HEK293 (cell line): Measurements from ENCODE around the gene TTC1.

Experiments used
- CTCF ChIA-PET: fragments of 350-600 bp; formaldehyde crosslinking; extraction: SDS; loops from one replicate; lab custom pipeline; 2021; ENCODE audit warnings: antibody characterized with exemption; lab: Yijun Ruan, JAX
- POLR2A ChIA-PET: fragments of 300-600 bp; formaldehyde crosslinking; extraction: SDS; loops from one replicate; lab custom pipeline; 2020; ENCODE audit warnings: antibody characterized with exemption, inconsistent platforms; lab: Yijun Ruan, JAX
- H3K27ac ChIP-seq: fragments of 200-500 bp; sonication (Bioruptor generic); 2 replicates; pipeline ENCODE4 v1.5.1; 2014; ENCODE audit warnings: low read depth, low read length, control low read depth, inconsistent platforms; ENCODE audit errors: extremely low read depth
- H3K36me3 ChIP-seq, 2 experiments: fragments of 200-500 bp in 1 of 2; sonication (Bioruptor generic) in 1 of 2; 1 replicate in 1 of 2; 2 replicates in 1 of 2; pipeline ENCODE4 v1.5.1; 2014 to 2017; ENCODE audit warnings: inconsistent platforms in 2 of 2, low read length in 2 of 2; ENCODE audit not compliant: control insufficient read depth in 2 of 2, insufficient read depth in 1 of 2
- H3K4me1 ChIP-seq: fragments of 200-500 bp; sonication (Bioruptor generic); 2 replicates; pipeline ENCODE4 v1.5.1; 2014; ENCODE audit warnings: mild to moderate bottlenecking, low read length, inconsistent platforms; ENCODE audit not compliant: control insufficient read depth, insufficient read depth
- H3K4me3 ChIP-seq: 2 replicates; pipeline ENCODE4 v1.5.1; 2011; ENCODE audit warnings: low read depth, mild to moderate bottlenecking, control low read depth, low read length, moderate library complexity
- H3K9me3 ChIP-seq: fragments of 200-500 bp; sonication (Bioruptor generic); 2 replicates; pipeline ENCODE4 v1.5.1; 2014; ENCODE audit warnings: low read depth, low read length, inconsistent platforms; ENCODE audit not compliant: control insufficient read depth, insufficient read depth
- BCL11A ChIP-seq: fragments of 450-650 bp; formaldehyde crosslinking; IDR thresholded peaks from 2 replicates; pipeline ENCODE4 v1.5.1; 2016; ENCODE audit warnings: low read depth, missing biosample characterization, missing genetic modification characterization
- GLI2 ChIP-seq: fragments of 450-650 bp; formaldehyde crosslinking; IDR thresholded peaks from 2 replicates; pipeline ENCODE4; 2017; ENCODE audit warnings: missing biosample characterization, missing genetic modification characterization, low read depth, borderline replicate concordance
- MZF1 ChIP-seq: fragments of 450-650 bp; formaldehyde crosslinking; IDR thresholded peaks from 2 replicates; pipeline ENCODE4 v1.5.1; 2017; ENCODE audit warnings: missing biosample characterization, missing genetic modification characterization, borderline replicate concordance
- PRDM6 ChIP-seq: fragments of 450-650 bp; formaldehyde crosslinking; IDR thresholded peaks from 2 replicates; pipeline ENCODE4 v1.5.1; 2017; ENCODE audit warnings: missing biosample characterization, missing genetic modification characterization
- ZNF138 ChIP-seq: fragments of 450-650 bp; formaldehyde crosslinking; IDR thresholded peaks from 2 replicates; pipeline ENCODE4 v1.5.1; 2016; ENCODE audit warnings: missing biosample characterization, missing genetic modification characterization, borderline replicate concordance
- ZNF140 ChIP-seq: fragments of 450-650 bp; formaldehyde crosslinking; IDR thresholded peaks from 2 replicates; pipeline ENCODE4 v1.5.1; 2016; ENCODE audit warnings: missing biosample characterization, missing genetic modification characterization
- ZNF175 ChIP-seq: fragments of 450-650 bp; formaldehyde crosslinking; IDR thresholded peaks from 2 replicates; pipeline ENCODE4 v1.5.1; 2016; ENCODE audit warnings: missing biosample characterization, missing genetic modification characterization
- ZNF2 ChIP-seq: fragments of 450-650 bp; formaldehyde crosslinking; IDR thresholded peaks from 2 replicates; pipeline ENCODE4 v1.5.1; 2016; ENCODE audit warnings: missing biosample characterization, missing genetic modification characterization
- ZNF248 ChIP-seq: fragments of 450-650 bp; formaldehyde crosslinking; IDR thresholded peaks from 2 replicates; pipeline ENCODE4 v1.5.1; 2017; ENCODE audit warnings: missing biosample characterization, missing genetic modification characterization
- ZNF391 ChIP-seq: fragments of 450-650 bp; formaldehyde crosslinking; IDR thresholded peaks from 2 replicates; pipeline ENCODE4 v1.5.1; 2016; ENCODE audit warnings: low read depth, missing biosample characterization, missing genetic modification characterization, borderline replicate concordance
- ZNF501 ChIP-seq: fragments of 450-650 bp; formaldehyde crosslinking; IDR thresholded peaks from 2 replicates; pipeline ENCODE4 v1.5.1; 2016; ENCODE audit warnings: missing biosample characterization, missing genetic modification characterization
- ZNF544 ChIP-seq: fragments of 450-650 bp; formaldehyde crosslinking; IDR thresholded peaks from 2 replicates; pipeline ENCODE4 v1.5.0; 2017; ENCODE audit warnings: missing biosample characterization, missing genetic modification characterization
- ZNF596 ChIP-seq: fragments of 450-650 bp; IDR thresholded peaks from 2 replicates; pipeline ENCODE4 v1.5.0; 2018; ENCODE audit warnings: missing biosample characterization, mild to moderate bottlenecking, missing genetic modification characterization, moderate library complexity
- ZNF660 ChIP-seq: fragments of 450-650 bp; IDR thresholded peaks from 2 replicates; pipeline ENCODE4 v1.5.1; 2018; ENCODE audit warnings: missing biosample characterization, mild to moderate bottlenecking, missing genetic modification characterization
- ZNF677 ChIP-seq: fragments of 450-650 bp; IDR thresholded peaks from 2 replicates; pipeline ENCODE4 v1.5.0; 2018; ENCODE audit warnings: missing biosample characterization, mild to moderate bottlenecking, missing genetic modification characterization, moderate library complexity
- TF ChIP-seq, protein P1 (sequence below): fragments of 450-650 bp; formaldehyde crosslinking; IDR thresholded peaks from 2 replicates; pipeline ENCODE4 v1.5.1; 2016; ENCODE audit warnings: missing biosample characterization, missing genetic modification characterization, borderline replicate concordance
- TF ChIP-seq, protein P2 (sequence below): fragments of 450-650 bp; formaldehyde crosslinking; IDR thresholded peaks from 2 replicates; pipeline ENCODE4 v1.5.1; 2017; ENCODE audit warnings: missing biosample characterization, missing genetic modification characterization

The TTC1 gene

DNA sequence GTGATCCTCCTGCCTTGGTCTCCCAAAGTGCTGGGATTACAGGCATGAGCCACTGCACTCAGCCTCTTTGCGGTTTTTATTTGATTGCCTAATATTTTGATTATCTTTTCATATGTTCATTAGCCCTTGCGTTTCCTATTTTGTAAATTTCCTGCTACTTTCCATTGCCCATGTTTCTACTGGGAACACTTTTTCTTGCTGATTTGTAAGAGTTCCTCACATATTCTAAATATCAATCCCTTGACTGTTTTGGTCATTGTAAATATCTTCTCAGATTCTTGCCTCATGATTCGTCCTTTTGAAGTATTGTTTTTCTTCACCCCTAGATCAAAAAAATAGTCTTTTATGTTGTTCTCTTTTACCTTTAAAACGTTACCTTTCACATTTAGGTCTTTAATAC is 37.9 kb upstream of the TTC1 start:
- no peaks in the 10 kb centered on the region for H3K36me3 ChIP-seq
- H3K4me1 ChIP-seq, result no peaks in the 10 kb centered on the region
- ChIA-PET POLR2A (no interaction called here), CTCF (interaction anchor here (1.0 to 1.1 kb wide), 2 partner anchors 11 to 16 kb away, joined by 3 to 4 read pairs; no protein-coding TSS in a partner anchor)
- H3K27ac ChIP-seq, result no peak overlapping the region
- TF ChIP-seq MZF1 (tag by site-specific recombination) (no peak), ZNF140 (tag by site-specific recombination) (no peak), ZNF138 (tag by site-specific recombination) (no peak), PRDM6 (tag by site-specific recombination) (no peak), GLI2 (tag by site-specific recombination) (no peak)
- TF ChIP-seq, protein P1, sequence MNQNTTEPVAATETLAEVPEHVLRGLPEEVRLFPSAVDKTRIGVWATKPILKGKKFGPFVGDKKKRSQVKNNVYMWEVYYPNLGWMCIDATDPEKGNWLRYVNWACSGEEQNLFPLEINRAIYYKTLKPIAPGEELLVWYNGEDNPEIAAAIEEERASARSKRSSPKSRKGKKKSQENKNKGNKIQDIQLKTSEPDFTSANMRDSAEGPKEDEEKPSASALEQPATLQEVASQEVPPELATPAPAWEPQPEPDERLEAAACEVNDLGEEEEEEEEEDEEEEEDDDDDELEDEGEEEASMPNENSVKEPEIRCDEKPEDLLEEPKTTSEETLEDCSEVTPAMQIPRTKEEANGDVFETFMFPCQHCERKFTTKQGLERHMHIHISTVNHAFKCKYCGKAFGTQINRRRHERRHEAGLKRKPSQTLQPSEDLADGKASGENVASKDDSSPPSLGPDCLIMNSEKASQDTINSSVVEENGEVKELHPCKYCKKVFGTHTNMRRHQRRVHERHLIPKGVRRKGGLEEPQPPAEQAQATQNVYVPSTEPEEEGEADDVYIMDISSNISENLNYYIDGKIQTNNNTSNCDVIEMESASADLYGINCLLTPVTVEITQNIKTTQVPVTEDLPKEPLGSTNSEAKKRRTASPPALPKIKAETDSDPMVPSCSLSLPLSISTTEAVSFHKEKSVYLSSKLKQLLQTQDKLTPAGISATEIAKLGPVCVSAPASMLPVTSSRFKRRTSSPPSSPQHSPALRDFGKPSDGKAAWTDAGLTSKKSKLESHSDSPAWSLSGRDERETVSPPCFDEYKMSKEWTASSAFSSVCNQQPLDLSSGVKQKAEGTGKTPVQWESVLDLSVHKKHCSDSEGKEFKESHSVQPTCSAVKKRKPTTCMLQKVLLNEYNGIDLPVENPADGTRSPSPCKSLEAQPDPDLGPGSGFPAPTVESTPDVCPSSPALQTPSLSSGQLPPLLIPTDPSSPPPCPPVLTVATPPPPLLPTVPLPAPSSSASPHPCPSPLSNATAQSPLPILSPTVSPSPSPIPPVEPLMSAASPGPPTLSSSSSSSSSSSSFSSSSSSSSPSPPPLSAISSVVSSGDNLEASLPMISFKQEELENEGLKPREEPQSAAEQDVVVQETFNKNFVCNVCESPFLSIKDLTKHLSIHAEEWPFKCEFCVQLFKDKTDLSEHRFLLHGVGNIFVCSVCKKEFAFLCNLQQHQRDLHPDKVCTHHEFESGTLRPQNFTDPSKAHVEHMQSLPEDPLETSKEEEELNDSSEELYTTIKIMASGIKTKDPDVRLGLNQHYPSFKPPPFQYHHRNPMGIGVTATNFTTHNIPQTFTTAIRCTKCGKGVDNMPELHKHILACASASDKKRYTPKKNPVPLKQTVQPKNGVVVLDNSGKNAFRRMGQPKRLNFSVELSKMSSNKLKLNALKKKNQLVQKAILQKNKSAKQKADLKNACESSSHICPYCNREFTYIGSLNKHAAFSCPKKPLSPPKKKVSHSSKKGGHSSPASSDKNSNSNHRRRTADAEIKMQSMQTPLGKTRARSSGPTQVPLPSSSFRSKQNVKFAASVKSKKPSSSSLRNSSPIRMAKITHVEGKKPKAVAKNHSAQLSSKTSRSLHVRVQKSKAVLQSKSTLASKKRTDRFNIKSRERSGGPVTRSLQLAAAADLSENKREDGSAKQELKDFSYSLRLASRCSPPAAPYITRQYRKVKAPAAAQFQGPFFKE (tag by site-specific recombination), result no peak
- TF ChIP-seq, protein P2, sequence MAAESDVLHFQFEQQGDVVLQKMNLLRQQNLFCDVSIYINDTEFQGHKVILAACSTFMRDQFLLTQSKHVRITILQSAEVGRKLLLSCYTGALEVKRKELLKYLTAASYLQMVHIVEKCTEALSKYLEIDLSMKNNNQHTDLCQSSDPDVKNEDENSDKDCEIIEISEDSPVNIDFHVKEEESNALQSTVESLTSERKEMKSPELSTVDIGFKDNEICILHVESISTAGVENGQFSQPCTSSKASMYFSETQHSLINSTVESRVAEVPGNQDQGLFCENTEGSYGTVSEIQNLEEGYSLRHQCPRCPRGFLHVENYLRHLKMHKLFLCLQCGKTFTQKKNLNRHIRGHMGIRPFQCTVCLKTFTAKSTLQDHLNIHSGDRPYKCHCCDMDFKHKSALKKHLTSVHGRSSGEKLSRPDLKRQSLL (tag by site-specific recombination), result no peak
- TF ChIP-seq, all 188 proteins: peak for 0
- no peaks in the 10 kb centered on the region for H3K9me3 ChIP-seq
- H3K4me3 ChIP-seq, result no peak overlapping the region

- no peaks in the 10 kb centered on the region for H3K36me3 ChIP-seq
- no peak overlapping the region for H3K27ac ChIP-seq
- TF ChIP-seq ZNF501 (tag by site-specific recombination), result no peak
- no peak for TF ChIP-seq ZNF175 (tag by site-specific recombination)
- TF ChIP-seq BCL11A (tag by site-specific recombination), result no peak
- no peak for TF ChIP-seq ZNF677
- TF ChIP-seq ZNF248 (tag by site-specific recombination), result no peak
- TF ChIP-seq ZNF544 (tag by site-specific recombination), result no peak
- no peak for TF ChIP-seq ZNF391
- TF ChIP-seq ZNF660 (tag by site-specific recombination), result no peak
- TF ChIP-seq ZNF596, result no peak
- TF ChIP-seq ZNF2 (tag by site-specific recombination), result no peak
- CTCF ChIA-PET, result interaction anchor here (0.8 to 1.4 kb wide), 2 partner anchors 15 to 456 kb away, joined by 3 read pairs; no protein-coding TSS in a partner anchor
- POLR2A ChIA-PET, result no interaction called here
- no peaks in the 10 kb centered on the region for H3K4me1 ChIP-seq
- no peaks in the 10 kb centered on the region for H3K9me3 ChIP-seq
- peak overlapping the region; percentile 4; the same call in 1 of the 2 replicates for H3K4me3 ChIP-seq
These were observed 37.4 kb upstream of the TTC1 start for GRCh38 chr5:159971514-159971913.
